ENCODE data around the gene SHANK3.
"Not testable (repeated sequence)": the region's sequence is repeated elsewhere in the genome, so short reads cannot be mapped to it uniquely, and the experiment has no call there.

The SHANK3 gene

GRCh38 chr22:50672471-50673230 is at the start of gene SHANK3:
Gene SHANK3 (plus strand): TSS chr22:50672823.
- DNase-seq = peak in 1 of 2 donors; percentile 72

GRCh38 chr22:50624347-50625130 is 48.1 kb upstream of the SHANK3 start:
- no peak for DNase-seq

GRCh38 chr22:50625131-50625567 is 47.5 kb upstream of the SHANK3 start:
- no peak for DNase-seq

- no peak for DNase-seq
Measured at GRCh38 chr22:50625568-50626313, 46.9 kb upstream of the SHANK3 start.

GRCh38 chr22:50626314-50626849 is 46.2 kb upstream of the SHANK3 start:
- no peak for DNase-seq

GRCh38 chr22:50626850-50627641 is 45.6 kb upstream of the SHANK3 start:
- no peak for DNase-seq

GRCh38 chr22:50627642-50628542 is 44.7 kb upstream of the SHANK3 start, which contains the start of gene ARSA:
Gene ARSA (minus strand): TSS chr22:50628152. CDS start chr22:50627779, 373 bp downstream.
- DNase-seq = peak; percentile 37 to 88

- DNase-seq = no peak
Measured at GRCh38 chr22:50628543-50629134, 44.0 kb upstream of the SHANK3 start.

GRCh38 chr22:50630376-50630775 is 42.2 kb upstream of the SHANK3 start:
- DNase-seq = no peak

GRCh38 chr22:50633086-50633485 is 39.5 kb upstream of the SHANK3 start:
- no peak for DNase-seq

GRCh38 chr22:50633771-50634170 is 38.9 kb upstream of the SHANK3 start:
- DNase-seq = no peak

GRCh38 chr22:50635591-50635990 is 37.0 kb upstream of the SHANK3 start:
- DNase-seq = no peak

- not testable (repeated sequence) for DNase-seq
Measured at GRCh38 chr22:50640296-50640695, 32.3 kb upstream of the SHANK3 start.

- no peak for DNase-seq
Measured at GRCh38 chr22:50640857-50641647, 31.6 kb upstream of the SHANK3 start.

GRCh38 chr22:50641696-50642607 is 30.7 kb upstream of the SHANK3 start:
- DNase-seq = no peak

- not testable (repeated sequence) for DNase-seq
Measured at GRCh38 chr22:50643021-50643820, 29.4 kb upstream of the SHANK3 start.

- not testable (repeated sequence) for DNase-seq
Measured at GRCh38 chr22:50643821-50644101, 28.9 kb upstream of the SHANK3 start.

GRCh38 chr22:50653256-50653655 is 19.4 kb upstream of the SHANK3 start:
- DNase-seq = no peak
